ENCODE results near the gene BMF.
"Not testable (repeated sequence)": the region's sequence is repeated elsewhere in the genome, so short reads cannot be mapped to it uniquely, and the experiment has no call there.

Gene BMF, protein sequence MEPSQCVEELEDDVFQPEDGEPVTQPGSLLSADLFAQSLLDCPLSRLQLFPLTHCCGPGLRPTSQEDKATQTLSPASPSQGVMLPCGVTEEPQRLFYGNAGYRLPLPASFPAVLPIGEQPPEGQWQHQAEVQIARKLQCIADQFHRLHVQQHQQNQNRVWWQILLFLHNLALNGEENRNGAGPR

GRCh38 chr15:40108855-40109735 is at the start of gene BMF:
Gene BMF, minus strand, starts transcription at chr15:40108879. Its CDS starts 2,793 bp downstream, at chr15:40106086.
- DNase-seq = peak; percentile 99

- DNase-seq = peak; percentile 51
These were observed 49.2 kb upstream of the BMF start for GRCh38 chr15:40157778-40158447.

GRCh38 chr15:40155270-40155910 is 46.7 kb upstream of the BMF start:
- DNase-seq = no peak

GRCh38 chr15:40154821-40155220 is 46.1 kb upstream of the BMF start:
- not testable (repeated sequence) for DNase-seq

GRCh38 chr15:40151991-40152390 is 43.3 kb upstream of the BMF start:
- DNase-seq = no peak

DNA sequence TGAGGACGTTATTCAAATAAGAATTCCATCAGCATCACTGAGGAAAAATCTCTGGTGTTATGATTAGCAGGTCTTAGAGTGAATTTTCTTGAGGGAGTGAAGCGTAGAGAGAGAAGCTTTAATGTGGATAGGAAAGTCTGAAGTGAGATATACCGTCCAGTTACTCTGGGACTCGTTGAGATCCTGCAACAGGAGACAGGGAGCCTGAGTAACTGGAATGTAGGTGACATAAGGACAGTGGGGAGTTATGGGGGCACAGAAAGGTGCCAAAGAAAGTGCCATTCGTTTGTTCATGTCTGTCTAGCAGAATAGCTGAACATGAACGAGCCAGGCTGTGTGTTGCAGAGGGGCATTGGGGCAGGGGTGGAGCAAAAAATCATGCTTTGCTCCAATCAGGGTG is 42.8 kb upstream of the BMF start:
- no peak for DNase-seq

DNA sequence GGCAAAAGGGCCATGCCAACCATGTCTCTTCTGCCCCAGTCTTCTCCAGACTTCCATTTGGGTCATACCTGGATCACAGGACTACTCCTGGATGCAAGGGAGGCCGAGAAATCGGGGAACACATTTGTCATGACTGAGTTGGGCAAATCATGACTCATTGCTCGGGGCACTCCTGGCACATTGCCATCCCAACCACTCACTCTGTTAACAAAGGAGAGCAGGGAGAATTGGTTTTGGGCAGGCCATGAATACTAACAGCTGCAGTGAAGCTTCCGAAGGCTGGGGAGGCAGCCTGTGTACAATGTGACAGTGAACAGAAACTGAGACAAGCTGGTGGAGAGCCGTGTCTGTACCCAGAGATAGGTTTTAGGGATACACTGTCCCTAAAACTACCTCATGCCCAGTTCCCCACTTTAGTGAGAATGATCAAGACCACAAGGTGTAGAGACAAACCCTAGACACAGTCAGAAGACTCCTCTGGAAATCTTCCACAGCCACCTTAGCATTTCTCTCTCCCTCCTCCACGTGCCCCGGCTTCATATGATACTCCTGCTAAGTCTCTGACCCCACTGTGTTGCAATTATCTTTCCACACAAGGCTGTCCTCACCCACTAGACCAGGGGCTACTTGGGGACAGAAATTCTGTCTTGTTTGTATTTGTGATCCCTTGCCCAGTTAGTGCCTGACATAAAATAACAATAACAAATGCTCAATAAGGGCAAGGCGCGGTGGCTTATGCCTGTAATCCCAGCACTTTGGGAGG is 41.7 kb upstream of the BMF start:
- peak; percentile 78 for DNase-seq

DNA sequence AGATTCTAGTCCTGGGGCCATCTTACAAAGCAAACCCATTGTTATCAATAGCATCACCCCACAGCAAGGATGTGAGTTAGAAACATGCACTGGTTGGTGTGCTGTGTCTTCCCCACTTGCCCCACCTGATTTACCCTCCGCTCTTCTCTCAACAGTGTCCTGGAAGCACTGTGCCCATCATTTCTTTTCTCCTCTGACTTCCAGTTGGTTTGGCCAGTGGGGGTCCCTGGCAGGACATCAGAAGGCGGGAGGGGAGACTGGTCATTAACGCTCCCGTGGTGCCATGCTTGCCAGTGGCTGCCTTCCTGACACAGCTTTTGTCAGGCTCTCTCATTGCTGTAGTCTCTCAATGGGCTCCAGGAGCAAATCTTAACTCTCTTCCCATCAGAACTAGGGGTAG is 40.7 kb upstream of the BMF start:
- no peak for DNase-seq

DNA sequence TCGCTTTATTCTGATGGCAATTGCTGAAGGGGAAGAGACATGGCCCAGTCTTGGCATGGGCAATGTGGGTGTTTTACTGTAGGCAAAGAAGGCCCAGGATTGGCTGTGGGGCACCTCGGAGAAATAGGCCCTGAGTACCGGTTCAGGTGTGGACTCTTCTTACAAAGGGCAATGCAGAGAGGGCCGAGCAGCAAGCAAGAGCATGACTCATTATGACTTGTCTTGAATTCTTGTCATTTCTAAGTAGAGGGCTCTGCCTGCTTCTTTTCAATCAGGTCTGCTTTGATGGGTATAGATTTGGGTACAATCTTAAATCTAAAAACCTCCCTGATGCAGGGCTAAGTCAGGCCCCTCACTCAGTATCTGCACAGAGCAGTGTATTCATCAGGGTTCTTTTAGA is 37.4 kb upstream of the BMF start:
- DNase-seq = no peak

GRCh38 chr15:40142428-40142827 is 33.7 kb upstream of the BMF start:
- DNase-seq = no peak

- DNase-seq = not testable (repeated sequence)
These were observed 29.5 kb upstream of the BMF start for GRCh38 chr15:40138201-40138570.

DNA sequence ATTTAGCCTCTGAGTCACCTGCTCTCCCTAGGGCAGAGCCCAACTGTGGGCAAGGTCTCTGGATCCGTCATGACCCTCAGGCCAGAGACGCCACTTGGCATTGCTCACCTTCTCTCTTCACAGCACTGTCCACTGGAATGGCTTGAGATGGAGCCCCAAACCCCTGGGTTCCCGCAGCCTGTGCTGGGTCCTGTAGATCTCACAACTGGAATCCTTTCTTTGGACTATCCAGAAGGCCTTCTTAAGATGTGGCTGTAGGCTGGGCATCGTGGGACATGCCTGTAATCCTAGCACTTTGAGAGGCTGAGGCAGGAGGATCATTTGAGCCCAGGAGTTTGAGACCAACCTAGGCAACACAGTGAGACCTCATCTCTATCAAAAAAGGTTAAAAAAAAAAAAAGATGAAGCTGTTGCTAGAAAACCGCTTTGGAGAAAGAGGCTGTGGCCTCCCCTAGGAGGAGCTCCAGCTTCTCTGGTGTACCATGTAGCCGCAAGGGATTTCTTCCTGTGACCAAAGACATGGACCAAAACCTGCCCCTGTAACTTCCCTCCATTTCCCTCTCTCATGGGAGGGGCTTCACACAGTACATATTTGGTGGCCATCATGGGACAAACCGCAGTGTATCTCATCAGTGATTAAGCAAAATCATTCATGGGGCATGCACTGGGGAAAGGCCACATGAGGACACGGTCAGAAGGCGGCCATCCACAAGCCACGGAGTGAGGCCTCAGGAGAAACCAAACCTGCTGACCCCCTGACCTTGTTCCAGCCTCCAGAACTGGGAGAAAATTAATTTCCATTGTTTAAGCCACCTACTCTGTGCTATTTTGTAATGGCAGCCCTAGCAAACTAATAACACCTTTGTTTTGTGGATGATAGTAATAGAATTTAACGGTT is 28.9 kb upstream of the BMF start:
- DNase-seq = peak; percentile 5

- no peak for DNase-seq
These were observed 28.0 kb upstream of the BMF start for GRCh38 chr15:40136470-40137302.

GRCh38 chr15:40135846-40136450 is 27.3 kb upstream of the BMF start:
- DNase-seq = not testable (repeated sequence)

- DNase-seq = no peak
These were observed 26.2 kb upstream of the BMF start for GRCh38 chr15:40134885-40135284.

- no peak for DNase-seq
These were observed 24.9 kb upstream of the BMF start for GRCh38 chr15:40133544-40133943.

DNA sequence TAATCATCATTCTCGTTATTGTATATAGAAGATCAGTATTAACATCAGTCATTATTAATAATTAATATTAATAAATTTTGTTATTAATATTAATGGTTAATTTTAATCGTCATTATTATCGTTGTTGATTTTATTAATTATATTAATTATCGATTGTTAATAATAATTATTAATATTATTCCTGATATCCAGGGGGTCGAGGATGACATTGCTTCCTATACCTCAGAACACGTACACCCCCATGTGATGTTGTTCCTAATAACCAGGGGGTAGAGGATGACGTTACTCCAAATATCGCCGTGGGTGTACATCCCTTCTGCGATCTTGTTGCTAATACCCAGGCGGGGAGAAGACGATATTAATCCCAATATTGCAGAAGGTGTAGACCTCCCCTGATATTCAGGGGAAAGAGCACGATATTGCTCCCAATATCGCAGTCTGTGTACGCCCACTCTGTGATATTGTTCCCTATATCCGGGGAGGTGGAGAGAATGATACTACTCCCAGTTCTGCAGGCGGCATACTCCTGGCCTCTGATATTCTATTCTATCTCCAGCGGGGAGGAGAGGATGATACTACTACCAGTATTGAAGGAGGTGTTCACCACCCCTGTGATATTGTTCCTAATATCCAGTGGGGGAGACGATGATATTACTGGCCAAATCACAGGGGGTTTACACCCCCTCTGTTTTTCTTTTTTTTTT is 22.3 kb upstream of the BMF start:
- no peak for DNase-seq

- no peak for DNase-seq
These were observed 21.4 kb upstream of the BMF start for GRCh38 chr15:40130118-40130517.

Measured in MV-4-11 (cell line).